Erythroblast (primary cell): ENCODE results near the gene ASPG.

ENCODE experiments used
- GATA1 ChIP-seq: IDR thresholded peaks from 2 replicates; pipeline ENCODE4 v1.6.1; 2011; ENCODE audit warnings: low read depth, mild to moderate bottlenecking, control low read depth, low read length, moderate library complexity
- POLR2A ChIP-seq: IDR thresholded peaks from 2 replicates; pipeline ENCODE4 v1.6.1; 2011; ENCODE audit warnings: mild to moderate bottlenecking, low read length

DNA sequence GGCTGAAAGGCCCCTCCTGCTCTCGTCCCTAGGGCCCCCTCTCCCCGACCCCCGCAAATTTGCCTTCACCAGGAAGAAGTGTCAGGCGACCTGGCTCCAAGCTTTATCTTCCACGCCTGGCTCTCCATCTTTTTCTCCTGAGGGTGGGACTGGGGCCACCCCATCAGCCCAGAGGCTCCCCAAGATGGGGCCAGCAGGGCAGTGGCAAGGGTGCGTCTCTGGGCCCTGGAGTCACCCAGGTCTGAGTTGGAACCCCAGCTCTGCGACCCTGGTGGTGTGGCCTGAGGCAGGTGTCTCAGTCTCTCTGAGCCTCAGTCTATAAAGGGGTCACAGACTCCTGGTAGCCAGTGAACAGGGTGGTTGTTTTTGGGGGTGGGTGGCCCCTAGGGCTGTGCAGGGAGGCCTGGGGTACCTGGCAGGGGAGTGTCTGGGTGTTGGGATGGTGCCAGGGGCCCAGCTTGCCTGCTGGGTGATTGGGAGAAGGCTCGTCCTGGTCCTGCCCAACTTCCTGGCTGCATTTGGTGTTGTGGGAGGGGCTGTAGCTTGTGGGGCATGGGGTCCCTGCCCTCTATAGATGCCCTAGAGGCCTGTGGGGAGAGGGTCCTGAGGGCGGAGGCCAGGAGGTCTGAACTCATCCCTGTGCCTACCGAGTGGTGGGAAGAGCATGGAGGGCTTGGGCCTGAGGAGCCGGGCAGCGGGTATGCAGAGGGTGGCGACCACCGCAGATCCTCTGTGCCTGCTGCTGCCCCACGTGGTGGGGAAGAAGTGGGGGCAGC is 60.5 kb downstream of the ASPG start:
- TF ChIP-seq POLR2A (no peak), GATA1 (no peak)
